NCI-H526 (cell line): ENCODE results near the gene BPIFB1.

Experiments
- DNase-seq, 2 experiments: peaks; one replicate each; lab custom pipeline; 2025; lab: John Stamatoyannopoulos, UW

Gene BPIFB1

GRCh38 chr20:33282991-33283555 lies at the start of gene BPIFB1:
Gene BPIFB1, plus strand, starts transcription at chr20:33283214. Its CDS starts 2,860 bp downstream, at chr20:33286074.
- no peak for DNase-seq

DNA sequence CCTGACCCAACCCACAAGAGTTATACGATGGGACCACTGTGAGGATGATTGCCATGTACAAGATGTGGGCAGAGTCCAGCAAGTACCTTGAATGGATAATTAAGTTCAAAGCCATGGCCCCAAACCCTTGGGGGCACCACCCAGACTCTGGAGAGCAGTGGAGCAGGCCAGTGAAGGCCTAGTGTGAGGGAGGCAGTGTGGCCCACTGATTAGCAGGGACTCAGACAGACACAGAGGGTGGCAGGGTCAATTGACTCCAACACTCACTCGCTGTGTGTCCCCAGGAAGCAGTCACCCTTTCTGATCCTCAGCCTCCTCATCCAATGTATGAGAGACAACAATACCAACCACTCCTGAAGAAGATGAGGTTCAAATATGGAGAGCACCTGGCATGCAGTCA lies 49.0 kb upstream of the BPIFB1 start:
- no peak for DNase-seq

- DNase-seq, result no peak
These were observed 47.3 kb upstream of the BPIFB1 start, which contains the start of gene BPIFA1 for GRCh38 chr20:33235696-33236095. Gene BPIFA1, plus strand, starts transcription at chr20:33235996. Its CDS starts 1,716 bp downstream, at chr20:33237712.

DNA sequence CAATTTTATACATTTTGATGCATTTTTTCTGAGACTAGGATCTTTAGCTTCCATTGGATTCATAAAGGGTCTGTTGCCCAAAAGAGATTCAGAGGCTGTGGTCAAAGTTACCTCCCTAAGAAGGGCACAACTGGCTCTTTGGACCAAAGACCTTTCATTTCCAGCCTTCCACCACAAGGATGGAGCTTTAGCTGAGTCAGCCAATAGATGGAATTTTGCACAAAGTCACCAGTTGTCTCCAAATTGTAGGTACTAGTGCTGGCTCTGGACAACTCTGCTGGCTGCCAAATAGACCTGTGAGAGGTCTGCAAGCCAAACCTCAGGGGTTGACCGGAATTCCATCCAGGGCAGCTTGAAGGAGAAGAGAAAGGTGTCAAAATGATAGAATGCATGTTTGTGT lies 46.7 kb upstream of the BPIFB1 start:
- DNase-seq, result no peak

- DNase-seq, result no peak
These were observed 45.0 kb upstream of the BPIFB1 start for GRCh38 chr20:33237989-33238388.

DNA sequence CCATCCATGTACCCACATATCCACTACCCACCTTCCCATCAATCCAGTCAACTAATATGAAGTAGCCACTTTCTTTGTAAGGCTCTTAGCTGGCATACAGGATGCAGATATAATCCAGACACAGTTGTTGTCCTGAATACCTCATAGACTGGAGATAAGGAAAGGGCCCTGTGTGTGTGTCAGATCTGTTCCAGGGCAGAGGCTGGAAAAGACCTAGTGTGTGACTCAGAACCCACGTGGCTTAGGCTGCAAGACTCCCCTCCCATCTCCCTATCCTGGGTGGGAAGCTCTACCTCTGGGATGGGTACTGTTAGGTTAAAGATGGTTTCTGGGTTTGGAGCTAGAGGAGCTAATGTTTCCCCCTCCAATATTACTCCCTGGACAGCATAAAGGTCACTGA lies 43.6 kb upstream of the BPIFB1 start:
- no peak for DNase-seq

- no peak for DNase-seq
These were observed 42.9 kb upstream of the BPIFB1 start for GRCh38 chr20:33239979-33240736.

- DNase-seq, result no peak
These were observed 42.1 kb upstream of the BPIFB1 start for GRCh38 chr20:33240923-33241322.

DNA sequence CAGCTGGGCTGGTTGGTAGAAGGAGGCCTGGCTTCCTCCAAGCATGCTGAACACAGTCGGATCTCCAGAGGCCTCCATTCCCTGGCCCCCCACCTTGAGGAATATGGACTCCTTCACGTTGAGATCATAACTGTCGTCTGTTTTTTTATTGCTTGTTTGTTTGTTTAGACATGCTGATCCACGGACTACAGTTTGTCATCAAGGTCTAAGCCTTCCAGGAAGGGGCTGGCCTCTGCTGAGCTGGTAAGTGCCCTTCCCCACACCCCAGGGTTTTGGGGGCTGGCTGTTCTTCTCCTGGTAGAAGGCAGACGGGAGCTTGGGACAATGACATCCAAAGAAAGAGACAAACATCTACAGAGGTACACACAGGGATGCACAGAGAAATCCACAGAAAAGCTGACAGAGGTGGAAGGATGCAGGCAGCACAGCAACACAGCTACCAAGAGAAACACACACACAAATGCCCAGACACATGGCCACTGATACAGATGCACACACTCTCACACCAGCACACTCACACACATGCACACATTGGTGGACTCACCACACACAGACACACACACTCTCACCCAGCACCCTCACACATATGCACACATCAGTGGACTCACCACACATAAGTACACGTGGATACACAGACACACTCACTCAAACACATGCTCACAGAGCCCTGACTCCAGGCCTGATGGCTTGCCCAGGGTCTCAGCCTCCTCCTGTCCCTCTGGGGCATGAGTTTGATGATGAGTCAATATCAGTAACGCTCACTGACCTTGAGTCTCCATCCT lies 40.5 kb upstream of the BPIFB1 start:
- DNase-seq, result no peak

- no peak for DNase-seq
These were observed 36.9 kb upstream of the BPIFB1 start for GRCh38 chr20:33246077-33246476.

GRCh38 chr20:33249456-33249855 lies 33.6 kb upstream of the BPIFB1 start:
- no peak for DNase-seq

DNA sequence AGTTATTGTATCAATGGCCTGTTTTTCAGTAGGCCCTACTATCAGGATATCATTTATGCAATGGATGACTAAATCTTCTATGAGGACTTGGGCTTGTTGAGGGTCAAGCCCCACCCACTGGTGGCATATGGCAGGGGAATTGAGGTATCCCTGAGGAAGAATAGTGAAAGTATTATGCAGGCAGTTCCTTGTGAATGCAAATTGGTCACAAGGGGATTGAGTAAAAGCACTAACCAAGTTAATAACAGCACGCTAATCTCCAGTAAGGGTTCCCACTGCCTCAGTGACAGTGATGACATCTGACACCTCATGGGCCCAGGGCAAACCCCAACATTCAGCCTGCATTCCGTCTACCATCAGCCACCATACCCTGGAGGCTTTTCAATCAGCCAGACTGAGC lies 32.3 kb upstream of the BPIFB1 start:
- no peak for DNase-seq

DNA sequence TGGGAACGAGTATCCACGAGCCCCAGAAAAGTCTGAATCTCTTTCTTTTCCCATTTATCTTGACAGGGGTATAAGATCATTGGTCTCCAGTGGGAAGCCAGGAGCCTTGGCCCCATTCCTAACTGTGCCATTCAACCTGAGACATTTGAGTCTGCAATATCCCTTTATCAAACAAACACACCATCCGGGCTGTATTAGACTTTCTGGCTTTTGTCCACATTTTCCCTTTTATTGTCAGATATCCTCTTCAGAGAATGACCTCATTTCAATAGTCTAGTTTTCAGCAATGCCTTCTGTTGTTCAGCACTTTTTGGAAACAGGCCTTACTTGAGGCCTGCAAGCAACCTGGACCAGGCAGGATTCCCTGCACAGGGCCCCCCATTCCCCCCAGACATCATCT lies 31.5 kb upstream of the BPIFB1 start:
- DNase-seq, result no peak

GRCh38 chr20:33252460-33252859 lies 30.6 kb upstream of the BPIFB1 start:
- no peak for DNase-seq

- DNase-seq, result no peak
These were observed 28.0 kb upstream of the BPIFB1 start for GRCh38 chr20:33255005-33255404.

DNA sequence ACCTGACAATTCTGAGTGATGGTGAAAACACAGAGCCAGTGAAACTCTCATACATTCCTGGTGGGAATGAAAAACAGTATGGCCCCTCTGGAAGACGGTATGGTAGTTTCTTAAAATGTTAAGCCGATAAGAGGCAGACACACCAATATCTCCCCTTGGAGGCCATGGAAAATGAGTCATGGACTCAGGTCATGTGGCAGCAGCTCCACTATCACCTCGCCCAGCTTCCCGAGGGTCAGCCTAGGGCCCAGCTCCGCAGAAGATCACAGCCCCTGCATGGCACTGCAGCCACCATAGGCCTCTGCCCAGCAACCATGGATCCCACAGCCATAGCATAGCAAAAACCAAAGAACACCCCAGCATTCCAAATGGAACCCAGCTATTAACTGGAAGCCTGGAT lies 25.8 kb upstream of the BPIFB1 start:
- no peak for DNase-seq

- no peak for DNase-seq
These were observed 23.6 kb upstream of the BPIFB1 start for GRCh38 chr20:33259371-33259770.

DNA sequence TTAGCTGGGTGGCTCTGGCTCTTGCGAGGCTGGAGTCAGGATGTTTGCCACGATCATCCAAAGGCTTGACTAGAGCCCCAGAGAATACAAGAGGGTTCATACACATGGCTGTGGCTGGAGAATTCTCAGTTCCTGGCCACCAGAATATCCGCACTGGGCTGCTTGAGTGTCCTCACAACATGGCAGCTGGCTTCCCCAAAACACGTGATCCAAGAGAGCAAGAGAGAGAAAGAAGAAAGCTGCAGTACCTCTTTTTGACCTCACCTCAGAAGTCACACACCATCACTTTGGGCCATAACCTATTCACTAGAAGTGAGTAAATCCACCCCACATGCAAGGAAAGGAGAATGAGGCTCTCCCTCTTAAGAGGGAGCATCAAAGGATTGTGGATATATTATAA lies 21.5 kb upstream of the BPIFB1 start:
- no peak for DNase-seq

- DNase-seq, result peak; percentile 45 to 84
These were observed 20.4 kb upstream of the BPIFB1 start for GRCh38 chr20:33262658-33263065.

- DNase-seq, result no peak
These were observed 19.2 kb upstream of the BPIFB1 start for GRCh38 chr20:33263784-33264183.

- no peak for DNase-seq
These were observed 15.3 kb upstream of the BPIFB1 start for GRCh38 chr20:33267701-33268100.

- no peak for DNase-seq
These were observed 10.7 kb upstream of the BPIFB1 start for GRCh38 chr20:33272155-33272873.
